Activated naive CD4-positive, alpha-beta T cell treated with anti-CD3 and anti-CD28 coated beads, Interleukin-2, amount 50 U/mL, for 72 hours (primary cell): ENCODE measurements around the gene CACNA1B. TPM values are rescaled to one million over a fixed set of nuclear protein-coding genes. Genes with fewer than 3 reads are reported as not detected.
"Not testable (repeated sequence)": the region's sequence is repeated elsewhere in the genome, so short reads cannot be mapped to it uniquely, and the experiment has no call there.

Source experiments
- ATAC-seq, 2 donors: fragments of 150-1000 bp; cut with Tn5 transposase; 2 replicates each; pipeline ENCODE4 v1.10.0; 2021; ENCODE audit warnings: mild to moderate bottlenecking in 2 of 2, moderate library complexity in 2 of 2
- DNase-seq, 2 donors: peaks; one replicate each; pipeline ENCODE4 v3.0.0; 2021 to 2022; ENCODE audit warnings: low spot score in 2 of 2
- H3K27ac Mint-ChIP-seq, 2 donors: one replicate each; pipeline ENCODE4 v1.8.0; 2022; ENCODE audit warnings: mild to moderate bottlenecking in 2 of 2, mixed read lengths in 2 of 2
- H3K36me3 Mint-ChIP-seq, 2 donors: one replicate each; pipeline ENCODE4 v1.8.0; 2022; ENCODE audit warnings: mixed read lengths in 2 of 2
- H3K9me3 Mint-ChIP-seq, 2 donors: one replicate each; pipeline ENCODE4 v1.8.0; 2022; ENCODE audit warnings: mixed read lengths in 2 of 2
- total RNA-seq, 2 donors: library from RNA; stranded (reverse); gene quantifications; one replicate each; pipeline ENCODE4 v1.2.3, GENCODE V29; 2022

CACNA1B gene
- total RNA-seq, 2 donors from 2014 or later = 0.04 to 0.07 TPM

- H3K9me3 Mint-ChIP-seq, H3K36me3 Mint-ChIP-seq, DNase-seq, ATAC-seq, H3K27ac Mint-ChIP-seq: not testable (repeated sequence)
Measured at GRCh38 chr9:138129318-138129717, 251.7 kb downstream of the CACNA1B start.

- not testable (repeated sequence) for H3K27ac Mint-ChIP-seq, H3K36me3 Mint-ChIP-seq, H3K9me3 Mint-ChIP-seq, DNase-seq, ATAC-seq
Measured at GRCh38 chr9:138132946-138133705, 255.5 kb downstream of the CACNA1B start.

DNA sequence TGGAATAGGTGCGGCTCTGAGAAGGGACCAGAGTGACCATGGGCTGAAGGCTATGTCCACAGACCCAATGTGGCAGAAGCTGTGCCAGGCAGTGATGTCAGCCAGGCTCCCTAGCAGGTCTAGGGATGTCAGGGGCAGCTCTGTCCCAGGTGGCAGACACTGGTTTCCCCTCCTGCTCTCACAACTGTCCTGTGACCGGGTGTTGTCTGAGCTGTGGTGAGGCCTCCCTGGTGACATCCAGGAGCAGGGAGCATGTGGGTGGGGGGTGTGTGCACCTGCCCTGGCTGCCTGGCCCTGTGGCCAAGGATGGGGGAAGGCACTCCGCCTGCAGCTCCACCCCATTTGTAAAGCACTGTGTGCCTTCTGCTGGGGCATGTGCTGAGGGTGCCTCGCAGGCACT is 257.0 kb downstream of the CACNA1B start:
- not testable (repeated sequence) for DNase-seq, H3K36me3 Mint-ChIP-seq, H3K9me3 Mint-ChIP-seq, H3K27ac Mint-ChIP-seq
- ATAC-seq = peak in 1 of 2 donors; percentile 20

GRCh38 chr9:138139096-138139495 is 261.5 kb downstream of the CACNA1B start:
- not testable (repeated sequence) for H3K36me3 Mint-ChIP-seq, H3K9me3 Mint-ChIP-seq, H3K27ac Mint-ChIP-seq, ATAC-seq
- peak in 1 of 2 donors; percentile 30 for DNase-seq

- H3K27ac Mint-ChIP-seq = peak overlapping the region in 1 of 2 donors; percentile 17
- H3K9me3 Mint-ChIP-seq, H3K36me3 Mint-ChIP-seq, DNase-seq, ATAC-seq: not testable (repeated sequence)
Measured at GRCh38 chr9:138140980-138141379, 263.4 kb downstream of the CACNA1B start.

GRCh38 chr9:138142528-138143244 is 265.1 kb downstream of the CACNA1B start:
- not testable (repeated sequence) for H3K9me3 Mint-ChIP-seq, H3K36me3 Mint-ChIP-seq, ATAC-seq, DNase-seq
- H3K27ac Mint-ChIP-seq = peak overlapping the region in 1 of 2 donors; percentile 24

- H3K9me3 Mint-ChIP-seq, H3K27ac Mint-ChIP-seq, DNase-seq, H3K36me3 Mint-ChIP-seq: not testable (repeated sequence)
- ATAC-seq = peak in 1 of 2 donors; percentile 34
Measured at GRCh38 chr9:138143491-138143890, 265.9 kb downstream of the CACNA1B start.

DNA sequence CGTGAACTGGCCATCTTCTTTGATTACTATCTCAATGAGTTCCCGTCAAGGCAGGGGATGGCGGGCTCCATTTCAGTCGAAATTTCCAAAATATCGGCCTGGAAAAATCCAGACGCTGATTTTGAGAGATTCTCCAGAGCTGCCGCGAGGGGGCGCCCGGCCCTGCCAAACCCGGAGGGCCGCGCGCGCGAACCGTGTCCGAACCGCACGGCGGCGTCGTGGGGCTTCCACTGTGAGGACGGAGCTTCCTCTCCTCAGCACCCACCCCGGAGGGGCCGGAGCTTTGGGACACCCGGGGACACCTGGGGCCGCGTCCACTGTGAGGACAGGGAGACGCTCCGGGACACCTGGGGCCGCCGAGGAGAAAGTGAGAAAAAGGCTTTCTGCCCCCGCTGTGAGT is 270.0 kb downstream of the CACNA1B start:
- peak in 1 of 2 donors; percentile 33 for DNase-seq
- not testable (repeated sequence) for H3K36me3 Mint-ChIP-seq, H3K27ac Mint-ChIP-seq, H3K9me3 Mint-ChIP-seq, ATAC-seq

- peak; percentile 59 to 70 for ATAC-seq
- H3K27ac Mint-ChIP-seq, H3K36me3 Mint-ChIP-seq, H3K9me3 Mint-ChIP-seq: not testable (repeated sequence)
- DNase-seq = peak; percentile 24 to 58
Measured at GRCh38 chr9:138149672-138150656, 272.4 kb downstream of the CACNA1B start.

DNA sequence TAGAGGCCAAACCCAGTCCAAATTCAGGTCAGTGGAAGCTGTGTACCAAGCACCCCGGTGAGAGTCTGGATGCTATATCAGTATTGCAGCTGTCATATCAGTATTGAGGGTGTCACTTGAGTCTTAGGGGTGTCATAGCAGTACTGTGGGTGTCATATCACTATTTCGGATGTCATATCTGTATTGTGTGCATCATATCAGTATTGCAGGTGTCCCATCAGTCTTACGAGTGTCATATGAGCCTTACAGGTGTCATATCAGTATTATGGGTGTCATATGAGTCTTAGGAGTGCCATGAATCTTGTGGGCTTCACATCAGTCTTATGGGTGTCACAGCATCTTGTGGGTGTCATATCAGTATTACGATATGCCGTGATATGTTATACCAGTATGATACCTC is 278.2 kb downstream of the CACNA1B start:
- DNase-seq, H3K27ac Mint-ChIP-seq, H3K36me3 Mint-ChIP-seq, H3K9me3 Mint-ChIP-seq: not testable (repeated sequence)
- peak; percentile 46 to 92 for ATAC-seq

- not testable (repeated sequence) for H3K9me3 Mint-ChIP-seq, H3K27ac Mint-ChIP-seq, H3K36me3 Mint-ChIP-seq, DNase-seq, ATAC-seq
Measured at GRCh38 chr9:138166793-138167192, 289.2 kb downstream of the CACNA1B start.
